Inferior parietal cortex (tissue), 1 donor: ENCODE measurements around the gene VSNL1.

ENCODE experiments used
- DNase-seq: peaks from one replicate; pipeline ENCODE4 v3.0.0-alpha.2; 2016; ENCODE audit errors: extremely low spot score

Gene VSNL1

GRCh38 chr2:17644997-17645720, 104.7 kb downstream of the VSNL1 start:
- no peak for DNase-seq

- DNase-seq, result peak; percentile 87
These were observed 105.6 kb downstream of the VSNL1 start for GRCh38 chr2:17646081-17646554.

GRCh38 chr2:17646838-17647701, 106.6 kb downstream of the VSNL1 start:
- no peak for DNase-seq

DNA sequence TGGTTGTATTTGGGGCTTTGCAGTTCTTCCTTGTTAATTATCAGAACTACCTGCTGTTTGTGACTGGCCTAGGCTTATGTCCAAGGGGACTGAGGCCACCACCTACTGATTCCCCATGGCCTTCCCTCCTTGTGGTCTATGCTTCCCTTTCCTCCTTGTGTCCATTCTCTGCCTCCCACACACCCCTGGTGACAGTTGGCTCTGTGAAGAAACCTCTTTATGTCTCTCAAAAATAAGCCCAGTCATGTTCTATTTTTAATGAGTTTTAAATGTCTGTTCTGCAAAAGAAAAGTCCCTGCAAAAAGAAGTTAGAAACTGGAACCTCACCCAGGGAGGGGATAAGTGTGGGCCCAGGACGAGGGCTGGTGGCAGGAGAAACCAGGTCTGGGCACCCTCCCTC, 108.1 kb downstream of the VSNL1 start:
- no peak for DNase-seq

- DNase-seq, result no peak
These were observed 108.5 kb downstream of the VSNL1 start for GRCh38 chr2:17649026-17649425.

- no peak for DNase-seq
These were observed 112.3 kb downstream of the VSNL1 start for GRCh38 chr2:17652681-17653394.

- no peak for DNase-seq
These were observed 117.3 kb downstream of the VSNL1 start for GRCh38 chr2:17657759-17658158.

DNA sequence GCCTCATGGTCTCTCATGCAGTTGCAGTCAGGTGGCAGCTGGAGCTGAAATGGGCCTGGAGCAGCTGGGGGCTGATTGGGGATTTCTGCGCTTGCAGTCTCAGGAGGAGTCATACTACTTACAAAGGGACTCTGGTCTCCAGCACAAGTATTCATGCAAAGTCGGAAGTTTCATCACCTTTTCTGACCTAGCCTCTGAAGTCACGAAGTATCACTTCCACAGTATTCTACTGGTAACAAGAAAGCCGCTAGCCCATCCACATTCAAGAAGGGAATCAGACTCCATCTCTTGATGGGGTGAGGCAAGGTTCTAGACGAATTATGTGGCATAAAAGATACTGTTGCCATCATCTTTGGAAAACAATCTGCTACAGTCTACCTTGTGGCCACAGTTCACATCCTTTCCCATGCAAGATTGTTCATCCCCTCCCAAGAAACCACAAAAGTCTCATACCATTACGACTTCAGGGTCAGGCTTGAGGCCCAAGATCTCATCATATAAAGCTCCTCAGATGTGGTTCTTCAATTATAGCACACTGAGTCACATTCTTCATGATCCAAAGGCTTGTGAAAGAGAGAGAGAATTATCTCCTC, 117.9 kb downstream of the VSNL1 start:
- DNase-seq, result no peak

DNA sequence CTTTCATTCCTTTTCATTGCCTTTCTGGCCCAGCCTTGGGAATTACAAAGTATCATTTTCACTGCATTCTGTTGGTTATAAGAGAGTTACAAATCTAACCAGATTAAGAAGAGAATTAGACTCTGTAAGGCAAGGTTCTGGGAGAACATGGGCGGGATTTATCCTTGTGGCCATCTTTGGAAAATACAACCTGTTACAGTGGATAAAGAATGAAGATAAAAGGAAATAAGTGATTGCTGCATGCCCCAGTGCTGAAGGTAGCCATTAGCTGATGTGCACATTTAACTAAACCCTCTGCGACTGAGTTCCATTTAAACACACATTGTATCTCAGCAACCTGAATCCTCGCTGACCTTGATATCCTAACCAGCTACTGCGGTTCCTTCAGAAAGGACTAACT, 119.7 kb downstream of the VSNL1 start:
- DNase-seq, result no peak

DNA sequence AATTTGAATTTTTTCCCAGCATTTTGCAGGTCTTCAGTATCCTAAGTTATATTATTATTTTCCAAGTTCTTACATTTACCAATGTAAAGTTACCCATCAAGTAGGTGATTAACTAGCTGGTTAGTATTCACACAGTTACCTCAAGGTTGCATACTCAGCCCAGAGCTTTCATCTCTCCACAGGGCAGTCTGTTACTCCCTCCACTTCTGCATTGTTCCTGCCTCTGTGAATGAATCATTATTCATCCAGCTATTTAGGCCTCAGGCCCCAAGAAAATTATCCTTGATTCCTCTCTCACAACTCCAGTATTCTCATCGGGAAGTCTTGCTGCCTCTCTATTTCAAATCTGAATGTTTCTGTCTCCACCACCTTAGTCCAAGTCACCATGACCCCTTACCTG, 121.0 kb downstream of the VSNL1 start:
- no peak for DNase-seq

- no peak for DNase-seq
These were observed 122.2 kb downstream of the VSNL1 start for GRCh38 chr2:17662723-17663122.

DNA sequence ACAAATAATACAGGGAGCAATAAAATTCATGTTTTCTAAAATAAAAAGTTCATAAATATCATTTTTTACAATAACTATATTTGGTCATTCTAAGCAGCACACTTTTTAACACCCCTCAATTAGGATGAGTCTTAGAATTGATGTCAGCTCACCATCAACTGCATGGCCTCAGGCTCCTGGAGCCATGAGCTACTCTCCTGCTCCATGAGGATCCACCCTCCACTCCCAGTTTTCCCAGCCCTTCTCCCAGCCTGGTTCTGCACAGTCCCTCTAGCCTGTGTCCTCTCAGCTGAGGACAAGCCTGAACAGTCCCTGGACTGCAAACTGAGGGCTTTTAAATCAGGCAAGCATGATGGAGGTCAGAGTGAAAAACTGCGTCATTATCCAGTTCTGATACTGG, 124.0 kb downstream of the VSNL1 start:
- no peak for DNase-seq

- no peak for DNase-seq
These were observed 127.4 kb downstream of the VSNL1 start for GRCh38 chr2:17667898-17668297.

GRCh38 chr2:17672583-17673317, 132.3 kb downstream of the VSNL1 start:
- no peak for DNase-seq

DNA sequence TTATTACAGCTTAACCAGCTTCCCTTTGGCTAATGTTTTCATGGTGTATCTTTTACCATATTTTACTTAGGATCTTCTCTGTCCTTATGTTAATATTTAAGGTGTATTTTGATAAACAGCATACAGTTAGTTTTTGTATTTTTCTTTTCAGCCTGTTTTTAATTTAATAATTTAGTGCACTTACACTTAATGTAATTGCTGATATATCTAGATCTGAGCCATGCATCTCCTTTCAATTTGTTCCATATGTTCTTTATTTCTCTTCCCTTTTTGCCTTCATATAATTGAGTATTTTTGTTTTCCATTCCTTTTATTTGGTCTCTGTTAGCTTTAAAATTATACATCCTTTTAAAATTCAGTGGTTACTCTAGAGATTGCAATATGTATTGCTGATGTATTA, 134.3 kb downstream of the VSNL1 start:
- DNase-seq, result no peak

- DNase-seq, result no peak
These were observed 139.6 kb downstream of the VSNL1 start for GRCh38 chr2:17680119-17680518.

- no peak for DNase-seq
These were observed 141.8 kb downstream of the VSNL1 start for GRCh38 chr2:17682098-17682857.

DNA sequence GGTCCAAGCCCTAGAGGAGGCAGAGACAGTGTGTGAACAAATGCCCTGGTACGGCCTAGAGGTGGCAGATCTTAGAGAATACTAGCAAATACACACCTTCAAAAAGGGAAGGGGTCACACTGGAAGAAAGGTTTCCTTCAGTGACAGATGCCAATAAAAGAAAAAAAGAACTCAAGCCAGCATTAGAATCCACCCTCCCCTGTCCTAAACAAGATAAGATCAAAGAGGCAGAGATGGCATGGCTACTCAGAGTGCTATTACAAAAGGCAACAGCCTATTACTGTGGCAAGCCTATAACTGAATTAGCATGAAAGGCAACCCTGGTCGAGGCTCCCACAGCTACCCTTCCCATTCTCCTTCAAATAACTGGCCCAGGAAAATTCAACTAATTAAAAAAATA, 143.5 kb downstream of the VSNL1 start:
- DNase-seq, result no peak

DNA sequence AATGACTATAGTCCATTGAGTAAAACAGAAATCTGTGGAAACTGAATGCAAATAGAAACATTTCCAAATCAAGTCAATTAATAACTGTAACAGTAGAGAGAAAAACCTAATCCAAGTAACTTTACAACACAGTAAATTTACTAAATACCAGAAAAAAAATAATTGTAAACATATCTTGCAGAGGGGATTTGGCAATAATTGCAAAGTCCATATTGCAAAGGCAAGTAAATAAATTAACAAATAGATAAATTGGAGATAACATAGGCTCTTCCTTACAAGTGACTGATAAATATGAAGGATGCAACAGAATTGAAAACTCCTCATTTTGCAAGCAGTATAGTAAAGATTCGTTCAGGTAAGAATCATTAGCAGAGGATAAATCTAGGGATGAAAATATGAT, 148.1 kb downstream of the VSNL1 start:
- no peak for DNase-seq

- DNase-seq, result no peak
These were observed 148.5 kb downstream of the VSNL1 start for GRCh38 chr2:17689010-17689409.

DNA sequence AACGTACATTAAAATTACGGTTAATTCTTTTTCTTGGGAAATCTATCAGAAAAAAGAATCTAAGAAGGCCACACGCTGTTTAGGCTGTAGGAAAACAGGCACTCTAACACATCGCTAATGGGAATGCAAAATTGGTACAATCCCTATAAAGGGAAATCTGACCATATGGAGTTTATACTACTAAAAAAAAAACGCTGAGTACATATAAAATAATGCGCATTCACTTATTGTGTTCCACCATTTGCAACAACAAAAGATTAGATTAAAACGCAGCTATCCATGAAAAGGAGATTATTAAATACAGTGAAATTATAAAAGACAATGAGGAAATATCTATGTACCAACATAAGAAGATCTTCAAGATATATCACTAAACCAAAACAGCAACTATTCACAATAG, 150.3 kb downstream of the VSNL1 start:
- DNase-seq, result no peak
